HL-60/S4 treated with retinoic acid at 250 ng/mL for 4 days and 3 days (cell line): ENCODE data around the gene KERA.

Experiments
- in situ Hi-C: fragments of 300-500 bp; cut with MboI; formaldehyde crosslinking; loops from 2 replicates; pipeline ENCODE4 v1.7.0; 2022; ENCODE audit warnings: low sequenced_read_pairs

The KERA gene

GRCh38 chr12:91074154-91074709 is 16.4 kb upstream of the KERA start:
- in situ Hi-C loops, result no loop called here

DNA sequence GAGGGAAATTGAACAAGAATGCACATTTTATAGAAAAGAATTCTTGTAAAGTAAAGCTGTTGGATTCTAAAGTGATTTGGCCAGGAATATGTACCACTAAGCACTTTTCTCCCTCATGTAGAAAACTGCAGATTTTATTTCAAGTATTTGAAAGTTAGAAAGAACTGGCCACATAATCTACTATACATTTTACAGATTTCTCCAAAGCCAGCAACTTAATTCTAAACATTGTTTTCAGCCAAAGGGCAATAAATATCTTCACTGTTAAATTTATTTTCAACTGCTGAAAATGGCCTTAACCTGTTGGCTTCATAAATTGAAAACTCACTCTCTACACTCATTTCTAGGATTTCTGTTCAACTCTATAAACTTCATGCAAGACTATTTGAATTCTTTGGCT is 15.6 kb upstream of the KERA start:
- in situ Hi-C loops, result no loop called here

DNA sequence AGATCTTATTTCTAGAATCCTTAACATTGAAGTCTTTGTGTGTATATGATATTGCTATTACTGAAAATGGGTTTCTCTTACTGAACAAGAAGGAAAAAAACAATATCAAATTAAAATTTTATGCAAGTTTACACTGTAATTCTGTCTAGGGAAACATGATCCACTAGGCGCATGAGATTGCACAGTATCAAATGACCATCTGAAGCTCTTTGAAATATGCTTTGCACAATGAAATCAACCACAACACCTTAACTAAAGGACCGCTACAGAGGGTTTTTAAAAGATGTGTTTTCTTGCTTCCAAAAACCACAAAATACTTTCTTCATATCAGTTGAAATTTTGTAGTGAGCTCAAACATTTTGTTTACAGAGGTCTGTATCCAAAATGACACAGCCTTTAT is 15.1 kb upstream of the KERA start:
- in situ Hi-C loops, result no loop called here

- in situ Hi-C loops, result no loop called here
Observed at GRCh38 chr12:91070936-91071335, 13.1 kb upstream of the KERA start.

- in situ Hi-C loops, result no loop called here
Observed at GRCh38 chr12:91065396-91065795, 7.6 kb upstream of the KERA start.

GRCh38 chr12:91064640-91065039 is 6.8 kb upstream of the KERA start:
- in situ Hi-C loops, result no loop called here

DNA sequence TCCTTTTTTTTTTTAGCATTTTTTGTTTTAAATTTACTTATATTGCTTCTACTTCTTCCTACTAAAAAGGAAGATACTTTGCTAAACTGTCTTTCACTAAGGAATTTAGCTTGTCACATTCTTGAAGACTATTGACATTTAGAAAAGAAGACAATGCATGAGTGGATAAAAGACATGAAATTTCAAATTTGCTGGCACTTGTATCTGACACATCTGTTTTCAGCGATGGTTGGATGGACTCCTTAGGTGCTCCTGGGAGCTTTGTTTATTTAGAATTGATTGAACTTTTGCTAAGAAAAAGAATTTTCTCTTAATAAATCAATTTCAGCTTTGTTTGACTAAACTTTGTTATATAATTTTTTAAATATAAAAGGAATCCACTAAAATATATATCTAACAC is 3.3 kb upstream of the KERA start:
- in situ Hi-C loops, result no loop called here

GRCh38 chr12:91059211-91059610 is 1.4 kb upstream of the KERA start:
- in situ Hi-C loops, result no loop called here

GRCh38 chr12:91058786-91059185 is 962 bp upstream of the KERA start:
- in situ Hi-C loops, result no loop called here

DNA sequence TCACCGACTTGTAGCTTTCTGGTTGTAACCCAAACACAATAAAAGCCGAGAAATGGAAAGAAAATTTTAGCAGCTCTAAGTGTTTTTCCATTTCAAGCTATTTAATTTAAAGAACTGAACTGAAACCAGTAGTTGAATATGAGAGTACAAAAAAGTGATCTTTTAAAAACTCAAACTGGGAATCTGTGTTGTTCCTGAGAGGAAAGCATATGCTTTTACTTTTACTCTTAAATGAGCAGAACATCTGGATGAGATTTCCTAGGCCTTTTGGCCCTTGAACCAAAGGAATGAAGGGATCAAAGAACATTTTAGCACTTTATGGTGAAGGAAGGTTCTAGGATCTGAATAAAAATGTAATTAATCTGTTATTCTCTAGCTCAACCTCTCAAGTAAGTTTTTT is 1.3 kb downstream of the KERA start:
- in situ Hi-C loops, result no loop called here

DNA sequence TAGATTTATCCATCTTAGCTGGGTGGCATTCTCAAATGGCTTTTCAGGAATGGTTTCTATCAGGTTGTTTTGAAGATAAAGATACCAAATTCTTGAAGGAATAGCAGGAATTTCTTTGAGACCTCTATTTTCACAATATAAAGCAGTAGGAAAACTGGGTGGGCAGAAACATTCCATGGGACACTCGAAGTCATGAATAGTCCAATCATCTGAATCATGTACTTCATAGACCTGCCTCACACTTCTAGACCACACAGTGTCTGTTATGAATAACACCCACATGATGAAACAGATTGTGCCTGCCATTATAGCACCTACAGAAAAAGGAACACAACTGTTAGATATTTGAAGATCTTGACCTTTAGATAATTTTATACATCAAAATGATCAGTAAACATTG is 1.8 kb downstream of the KERA start:
- in situ Hi-C loops, result no loop called here

DNA sequence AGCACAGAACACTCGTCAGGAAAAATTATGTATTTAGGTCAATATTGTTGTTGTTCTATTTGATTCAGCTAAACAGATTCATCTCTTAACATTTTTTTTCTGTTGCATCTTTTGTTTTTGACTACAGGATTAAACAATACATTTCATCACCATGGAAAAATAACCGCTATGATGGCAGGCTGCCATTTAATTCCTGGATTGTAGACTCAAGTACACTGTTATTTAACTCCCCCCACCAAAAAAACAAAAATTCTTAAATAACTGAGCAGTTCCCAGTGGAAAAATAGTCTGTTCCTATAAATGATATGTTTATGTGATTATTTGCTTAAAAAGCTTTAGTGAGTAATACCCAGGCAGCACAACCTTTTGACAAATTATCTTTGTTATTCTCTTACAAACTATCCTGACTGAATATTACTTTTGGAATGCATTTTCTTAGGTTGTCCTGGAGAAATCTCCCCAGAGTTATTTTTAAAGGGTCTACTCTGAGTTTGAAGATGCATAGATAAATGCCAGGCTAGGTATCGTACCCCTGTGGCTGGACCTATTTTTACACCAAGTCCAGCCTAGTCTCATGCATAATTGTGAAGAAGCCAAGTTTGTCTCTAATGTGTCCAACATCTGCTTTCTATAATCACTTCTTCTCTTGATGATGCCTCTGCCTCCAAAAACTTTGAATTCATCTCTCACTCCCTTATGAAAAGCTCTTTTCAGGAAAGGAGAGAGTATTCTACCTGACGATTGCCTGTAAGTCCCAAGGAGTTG is 3.7 kb downstream of the KERA start:
- in situ Hi-C loops, result no loop called here

GRCh38 chr12:91052026-91052425 is 5.8 kb downstream of the KERA start:
- in situ Hi-C loops, result no loop called here

GRCh38 chr12:91044586-91044985 is 13.2 kb downstream of the KERA start:
- in situ Hi-C loops, result no loop called here

- in situ Hi-C loops, result no loop called here
Observed at GRCh38 chr12:91043408-91043807, 14.4 kb downstream of the KERA start.

GRCh38 chr12:91040096-91040755 is 17.6 kb downstream of the KERA start:
- in situ Hi-C loops, result no loop called here

GRCh38 chr12:91037276-91037675 is 20.5 kb downstream of the KERA start:
- in situ Hi-C loops, result no loop called here

DNA sequence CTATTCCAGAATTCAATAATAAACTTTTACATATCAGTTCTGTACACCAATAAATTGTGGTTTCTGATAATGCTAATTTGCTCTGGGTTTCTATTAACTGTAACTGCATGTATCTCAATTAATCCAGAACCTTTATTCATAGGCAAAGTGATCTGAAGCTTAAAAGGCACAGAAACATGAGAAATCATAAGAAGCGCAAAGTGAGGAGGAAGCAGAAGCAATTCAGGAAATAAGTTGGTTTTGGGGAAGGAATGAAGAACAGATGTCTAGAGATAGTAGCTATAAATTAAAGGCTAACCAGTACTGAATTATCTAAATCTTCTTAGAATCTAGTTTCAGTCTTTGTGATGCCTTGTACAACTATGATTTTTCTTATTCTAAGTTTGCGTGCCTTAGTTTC is 24.6 kb downstream of the KERA start:
- in situ Hi-C loops, result no loop called here

DNA sequence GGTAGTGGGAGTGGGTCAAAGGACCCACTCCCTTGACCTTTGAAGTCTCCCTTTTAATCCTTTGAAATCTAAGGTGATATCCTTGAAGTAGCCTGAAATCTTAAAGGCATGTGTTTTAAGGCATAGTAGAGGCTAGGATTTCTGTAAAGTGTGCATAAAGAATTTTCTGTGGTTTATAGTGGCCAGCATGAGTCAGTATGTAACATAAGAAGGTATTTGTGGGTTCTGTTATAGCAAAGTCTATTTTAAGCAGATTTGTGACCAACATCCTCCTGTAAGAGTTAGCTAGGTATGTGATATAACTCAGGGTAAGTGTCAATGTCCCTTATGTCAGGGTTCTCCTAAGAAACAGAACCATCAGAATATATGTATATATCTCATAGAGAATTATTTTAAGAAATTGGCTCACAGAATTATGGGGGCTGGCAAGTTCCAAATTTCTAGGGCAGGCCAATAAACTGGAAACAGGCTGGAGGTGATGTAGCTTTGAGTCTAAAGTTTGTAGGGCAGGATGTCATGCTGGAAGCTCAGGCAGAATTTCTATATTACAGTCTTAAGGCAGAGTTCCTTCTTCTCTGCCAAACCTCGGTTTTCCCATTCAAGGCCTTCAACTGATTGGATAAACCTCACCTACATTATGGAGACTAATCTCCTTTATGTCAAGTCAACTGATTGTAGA is 34.4 kb downstream of the KERA start:
- in situ Hi-C loops, result no loop called here

DNA sequence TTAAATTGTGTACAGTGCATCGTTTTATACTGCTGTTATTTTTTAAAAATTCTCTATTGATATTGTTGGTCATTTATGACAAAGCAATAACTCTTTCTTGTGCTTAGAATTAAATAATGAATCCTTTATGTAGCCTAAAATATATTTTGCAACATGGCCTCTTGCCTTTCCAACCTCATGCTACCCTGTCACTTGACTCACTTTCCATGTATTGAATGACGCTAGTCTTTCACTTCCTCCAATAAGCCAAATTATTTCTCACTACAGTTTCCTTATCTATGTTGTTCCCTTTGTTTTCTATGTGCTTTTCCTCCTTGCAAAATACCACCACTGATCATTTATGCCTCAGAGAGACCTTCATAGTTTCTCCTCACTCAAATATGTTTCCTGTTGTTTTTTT is 36.7 kb downstream of the KERA start:
- in situ Hi-C loops, result no loop called here

DNA sequence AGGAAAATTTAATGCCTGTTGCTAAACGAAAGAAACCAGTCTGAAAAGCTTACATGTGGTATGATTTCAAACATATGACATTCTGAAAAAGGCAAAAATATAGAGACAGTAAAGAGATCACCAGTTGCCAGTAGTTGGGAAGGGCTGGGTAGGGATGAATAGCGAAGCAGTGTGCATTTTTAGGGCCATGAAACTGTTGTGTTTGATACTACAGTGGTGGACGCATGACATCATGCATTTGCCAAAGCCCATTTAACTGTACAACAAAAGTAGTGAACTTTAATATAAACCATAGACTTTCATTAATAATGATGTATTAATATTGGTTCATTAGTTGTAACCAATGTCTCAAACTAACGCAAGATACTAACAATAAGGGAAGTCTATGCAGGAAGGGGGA is 38.4 kb downstream of the KERA start:
- in situ Hi-C loops, result no loop called here
